GM12864 (cell line): Measurements from ENCODE around the gene FBXO3.

Experiments
- DNase-seq: peaks from one replicate; pipeline ENCODE4 v3.0.0-alpha.2; 2011; ENCODE audit warnings: low read depth
- H3K4me3 ChIP-seq: 2 replicates; pipeline ENCODE4 v1.5.1; 2011; ENCODE audit warnings: mild to moderate bottlenecking, low read depth, low read length, control low read depth
- CTCF ChIP-seq: IDR thresholded peaks from 2 replicates; pipeline ENCODE4 v1.5.1; 2011; ENCODE audit warnings: low read depth, mild to moderate bottlenecking, moderate library complexity, low read length, control low read depth, inconsistent platforms; ENCODE audit errors: missing control alignments

The FBXO3 gene

DNA sequence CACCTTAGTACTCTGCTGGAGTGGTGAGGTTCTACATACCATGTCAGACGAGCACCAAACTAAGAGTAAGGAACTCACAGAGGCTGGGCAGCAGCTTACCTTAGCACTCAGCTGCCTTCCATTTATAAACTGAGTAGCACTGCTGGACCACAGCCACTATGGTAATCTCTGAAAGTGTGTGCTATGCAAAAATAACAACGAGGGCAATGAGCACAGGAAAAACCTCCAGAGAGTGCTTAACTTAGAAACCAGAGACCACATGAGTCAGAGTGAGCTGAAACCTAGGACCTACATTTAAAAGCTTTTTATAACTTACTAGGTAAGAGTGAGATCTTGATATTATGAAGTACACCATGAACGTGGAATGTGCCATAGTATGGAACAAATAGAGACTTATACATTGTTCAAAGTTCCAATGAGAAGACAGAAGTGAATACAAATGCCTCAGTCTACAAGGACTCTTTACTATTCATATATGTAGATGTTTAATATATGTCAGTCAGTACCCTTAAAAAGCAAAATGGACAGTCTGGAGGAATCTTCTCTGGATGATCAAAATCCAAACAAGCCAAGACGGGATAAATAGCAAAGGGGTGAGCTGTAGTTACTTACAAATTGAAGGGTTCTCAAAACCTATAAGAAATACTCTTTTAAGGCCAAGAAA lies 20.9 kb downstream of the FBXO3 start:
- H3K4me3 ChIP-seq, result no peak overlapping the region
- no peak for TF ChIP-seq CTCF
- DNase-seq, result peak; percentile 68

- TF ChIP-seq CTCF, result no peak
- H3K4me3 ChIP-seq, result no peak overlapping the region
- DNase-seq, result no peak
These were observed 22.4 kb downstream of the FBXO3 start for GRCh38 chr11:33751878-33752277.

- TF ChIP-seq CTCF, result no peak
- DNase-seq, result no peak
- H3K4me3 ChIP-seq, result no peak overlapping the region
These were observed 26.3 kb downstream of the FBXO3 start for GRCh38 chr11:33747979-33748378.

GRCh38 chr11:33743291-33743690 lies 31.0 kb downstream of the FBXO3 start:
- TF ChIP-seq CTCF, result no peak
- no peak for DNase-seq
- no peak overlapping the region for H3K4me3 ChIP-seq

DNA sequence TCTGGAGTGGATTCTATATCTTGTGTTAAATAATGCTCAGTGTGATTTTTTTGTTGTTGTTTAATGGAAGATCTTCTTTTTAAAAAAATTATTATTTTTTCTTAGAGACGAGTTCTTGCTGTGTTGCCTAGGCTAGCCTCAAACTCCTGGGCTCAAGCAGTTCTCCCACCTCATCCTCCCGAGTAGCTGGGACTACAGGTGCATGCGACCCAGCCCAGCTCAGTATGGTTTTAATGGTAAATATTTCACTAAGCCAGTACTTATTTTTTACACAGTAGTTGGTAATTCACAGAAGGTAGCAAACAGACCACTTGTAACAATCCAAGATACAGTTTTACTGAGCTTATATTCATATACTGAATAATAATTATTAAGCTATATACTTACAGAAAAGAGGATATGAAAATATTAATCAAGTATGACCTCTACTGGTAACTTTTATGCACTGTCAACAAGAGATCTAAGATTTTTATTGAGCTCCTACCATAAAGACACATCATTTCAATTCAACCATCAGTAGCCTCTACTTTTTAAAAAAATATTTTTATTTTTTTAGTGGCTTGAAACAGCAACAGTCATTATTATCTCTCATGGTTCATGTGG lies 32.0 kb downstream of the FBXO3 start:
- DNase-seq, result no peak
- H3K4me3 ChIP-seq, result no peak overlapping the region
- TF ChIP-seq CTCF, result peak; percentile 26

DNA sequence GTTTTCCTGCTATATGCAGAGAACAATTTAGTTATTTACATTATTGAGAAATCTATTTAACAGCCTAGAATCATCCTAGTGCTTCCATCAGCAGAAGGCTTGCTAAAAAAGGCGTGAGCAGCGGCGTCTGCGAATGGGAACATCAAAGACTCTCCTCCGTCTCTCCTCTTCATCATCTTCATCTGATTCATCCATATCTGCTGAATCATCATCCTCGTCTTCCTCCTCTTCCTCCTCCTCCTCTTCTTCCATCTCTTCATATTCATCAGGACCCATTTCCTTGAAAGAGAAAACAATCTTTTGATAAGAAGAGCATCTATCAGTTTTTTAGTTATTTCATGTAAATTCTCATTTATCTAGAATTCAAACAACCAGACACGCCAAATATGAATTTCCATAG lies 32.5 kb downstream of the FBXO3 start:
- no peak for TF ChIP-seq CTCF
- DNase-seq, result no peak
- H3K4me3 ChIP-seq, result no peak overlapping the region

- no peak for DNase-seq
- H3K4me3 ChIP-seq, result no peak overlapping the region
- no peak for TF ChIP-seq CTCF
These were observed 36.9 kb downstream of the FBXO3 start for GRCh38 chr11:33737362-33737821.
